Gastroesophageal sphincter (tissue), 3 donors: ENCODE results near the gene LOXHD1.

Experiments
- EP300 ChIP-seq: sonication (generic); formaldehyde crosslinking; IDR thresholded peaks from one replicate; pipeline ENCODE4 v1.6.1; 2017; ENCODE audit warnings: antibody characterized with exemption, mild to moderate bottlenecking
- POLR2A ChIP-seq, 2 donors: fragments of 450-650 bp; IDR thresholded peaks; one replicate each; pipeline ENCODE4 v1.6.1; 2017; ENCODE audit warnings: antibody characterized with exemption in 2 of 2, mild to moderate bottlenecking in 2 of 2, moderate library complexity in 1 of 2
- POLR2AphosphoS5 ChIP-seq: sonication (generic); formaldehyde crosslinking; IDR thresholded peaks from one replicate; pipeline ENCODE4 v1.6.1; 2017; ENCODE audit warnings: antibody characterized with exemption
- TF ChIP-seq, protein P1 (sequence below), 4 experiments: fragments of 200-600 bp in 2 of 4; fragments of 450-650 bp in 2 of 4; sonication (generic) in 1 of 4; IDR thresholded peaks; one replicate each; pipeline ENCODE4 v1.5.1; 2017 to 2019; ENCODE audit warnings: antibody characterized with exemption in 4 of 4, mild to moderate bottlenecking in 2 of 4, moderate library complexity in 2 of 4

GRCh38 chr18:46506974-46507586, 149.9 kb downstream of the LOXHD1 start:
- TF ChIP-seq, protein P1, sequence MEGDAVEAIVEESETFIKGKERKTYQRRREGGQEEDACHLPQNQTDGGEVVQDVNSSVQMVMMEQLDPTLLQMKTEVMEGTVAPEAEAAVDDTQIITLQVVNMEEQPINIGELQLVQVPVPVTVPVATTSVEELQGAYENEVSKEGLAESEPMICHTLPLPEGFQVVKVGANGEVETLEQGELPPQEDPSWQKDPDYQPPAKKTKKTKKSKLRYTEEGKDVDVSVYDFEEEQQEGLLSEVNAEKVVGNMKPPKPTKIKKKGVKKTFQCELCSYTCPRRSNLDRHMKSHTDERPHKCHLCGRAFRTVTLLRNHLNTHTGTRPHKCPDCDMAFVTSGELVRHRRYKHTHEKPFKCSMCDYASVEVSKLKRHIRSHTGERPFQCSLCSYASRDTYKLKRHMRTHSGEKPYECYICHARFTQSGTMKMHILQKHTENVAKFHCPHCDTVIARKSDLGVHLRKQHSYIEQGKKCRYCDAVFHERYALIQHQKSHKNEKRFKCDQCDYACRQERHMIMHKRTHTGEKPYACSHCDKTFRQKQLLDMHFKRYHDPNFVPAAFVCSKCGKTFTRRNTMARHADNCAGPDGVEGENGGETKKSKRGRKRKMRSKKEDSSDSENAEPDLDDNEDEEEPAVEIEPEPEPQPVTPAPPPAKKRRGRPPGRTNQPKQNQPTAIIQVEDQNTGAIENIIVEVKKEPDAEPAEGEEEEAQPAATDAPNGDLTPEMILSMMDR (IDR thresholded peaks at IDR 0.05) = no peak
- no peak for TF ChIP-seq POLR2A (IDR thresholded peaks at IDR 0.05)
- no peak for TF ChIP-seq POLR2AphosphoS5
- no peak for TF ChIP-seq EP300
